Stimulated activated CD8-positive, alpha-beta memory T cell treated with anti-CD3 and anti-CD28 coated beads, Interleukin-7, amount 100 ng/mL, for 1 hour (primary cell): ENCODE measurements around the gene GARIN1A.

ENCODE experiments used
- DNase-seq, 2 donors: peaks; one replicate each; pipeline ENCODE4 v3.0.0-alpha.2; 2020; ENCODE audit warnings: low read depth in 2 of 2

Gene GARIN1A

DNA sequence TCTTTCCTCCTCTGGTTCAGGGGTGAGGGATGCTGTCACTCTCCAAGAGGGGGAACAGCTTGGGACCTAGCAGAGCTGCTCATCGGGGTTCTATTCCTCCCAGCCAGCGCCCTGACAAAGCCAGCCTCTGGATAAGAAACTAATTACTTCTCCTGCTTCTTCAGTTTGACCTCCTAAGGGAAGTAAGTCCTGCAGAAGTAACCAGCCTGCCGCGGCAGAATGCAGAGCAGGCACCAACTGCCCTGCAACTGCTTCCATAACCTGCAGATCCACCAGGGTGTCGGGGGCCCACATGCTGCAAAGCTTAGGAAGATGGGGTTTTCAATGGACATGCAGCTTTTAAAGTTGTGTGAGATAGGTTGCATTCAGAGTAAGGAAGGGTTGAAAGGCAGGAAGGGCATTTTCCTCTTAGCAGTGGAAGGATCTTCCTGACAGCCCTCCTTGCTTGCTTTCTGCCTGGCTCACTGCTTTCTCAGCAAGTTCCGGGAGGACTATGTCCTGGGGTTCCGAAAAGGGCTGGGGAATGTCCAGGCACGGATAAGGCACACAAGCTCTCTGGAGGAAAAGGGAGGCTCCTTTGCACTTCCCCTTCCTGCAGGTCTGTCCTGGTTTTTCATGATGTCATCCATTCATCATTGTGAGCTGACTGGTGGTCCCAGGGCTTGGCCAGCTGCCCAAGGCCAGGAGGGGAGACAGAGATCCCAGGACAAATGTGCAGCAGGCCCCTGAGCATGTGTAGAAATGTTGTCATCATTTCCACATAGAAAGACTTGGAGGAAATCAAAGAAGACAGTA lies 42.8 kb downstream of the GARIN1A start:
- no peak for DNase-seq

GRCh38 chr7:128718967-128719642 lies 47.0 kb downstream of the GARIN1A start:
- DNase-seq, result no peak

- DNase-seq, result no peak
These were observed 49.3 kb downstream of the GARIN1A start for GRCh38 chr7:128721376-128721775.
